HG03097 (cell line): Measurements from ENCODE around the gene EEF1AKMT3.

Experiments used
- ATAC-seq: cut with Tn5 transposase; IDR thresholded peaks from one replicate; pipeline ENCODE4 v1.9.1; 2021; ENCODE audit not compliant: unreplicated experiment, low FRiP score

Gene EEF1AKMT3

DNA sequence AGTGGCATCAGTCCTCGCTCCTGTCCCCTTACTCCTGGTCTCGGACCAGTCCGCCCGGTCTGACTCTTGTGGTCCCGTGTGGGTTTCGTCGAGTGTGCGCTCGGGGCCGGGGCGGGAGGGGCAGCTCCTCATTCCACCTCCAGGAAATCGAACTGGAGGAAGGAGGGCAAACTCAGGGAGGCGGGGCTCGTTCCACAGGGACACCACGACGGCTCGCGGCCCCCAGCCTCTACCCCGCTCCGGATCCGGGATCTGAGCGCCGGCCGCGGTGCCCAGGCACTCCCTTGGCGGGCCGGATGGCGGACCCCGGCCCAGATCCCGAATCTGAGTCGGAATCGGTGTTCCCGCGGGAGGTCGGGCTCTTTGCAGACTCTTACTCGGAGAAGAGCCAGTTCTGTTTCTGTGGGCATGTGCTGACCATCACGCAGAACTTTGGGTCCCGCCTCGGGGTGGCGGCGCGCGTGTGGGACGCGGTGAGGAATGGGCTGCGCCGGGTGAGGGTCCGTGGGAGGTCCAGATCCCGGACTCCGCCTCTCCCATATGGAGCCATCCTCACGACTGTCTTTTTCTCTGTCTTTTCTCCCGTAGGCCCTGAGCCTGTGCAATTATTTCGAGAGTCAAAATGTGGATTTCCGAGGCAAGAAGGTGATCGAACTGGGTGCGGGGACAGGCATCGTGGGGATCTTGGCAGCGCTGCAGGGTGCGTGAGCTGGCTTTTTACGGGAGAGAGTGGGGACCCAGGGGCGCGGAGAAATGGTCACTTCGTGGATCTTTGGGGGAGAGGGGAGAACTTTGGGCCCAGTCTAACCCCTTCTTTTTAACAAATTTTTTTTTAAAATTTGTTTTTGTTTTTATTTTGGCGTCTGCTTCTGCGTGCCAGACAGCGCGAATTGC, at the start of gene EEF1AKMT3:
EEF1AKMT3 (plus strand) TSS at position 186 of the 894 bp plus-strand sequence; CDS start at position 297, 111 bp downstream.
- ATAC-seq, result peak; percentile 10

DNA sequence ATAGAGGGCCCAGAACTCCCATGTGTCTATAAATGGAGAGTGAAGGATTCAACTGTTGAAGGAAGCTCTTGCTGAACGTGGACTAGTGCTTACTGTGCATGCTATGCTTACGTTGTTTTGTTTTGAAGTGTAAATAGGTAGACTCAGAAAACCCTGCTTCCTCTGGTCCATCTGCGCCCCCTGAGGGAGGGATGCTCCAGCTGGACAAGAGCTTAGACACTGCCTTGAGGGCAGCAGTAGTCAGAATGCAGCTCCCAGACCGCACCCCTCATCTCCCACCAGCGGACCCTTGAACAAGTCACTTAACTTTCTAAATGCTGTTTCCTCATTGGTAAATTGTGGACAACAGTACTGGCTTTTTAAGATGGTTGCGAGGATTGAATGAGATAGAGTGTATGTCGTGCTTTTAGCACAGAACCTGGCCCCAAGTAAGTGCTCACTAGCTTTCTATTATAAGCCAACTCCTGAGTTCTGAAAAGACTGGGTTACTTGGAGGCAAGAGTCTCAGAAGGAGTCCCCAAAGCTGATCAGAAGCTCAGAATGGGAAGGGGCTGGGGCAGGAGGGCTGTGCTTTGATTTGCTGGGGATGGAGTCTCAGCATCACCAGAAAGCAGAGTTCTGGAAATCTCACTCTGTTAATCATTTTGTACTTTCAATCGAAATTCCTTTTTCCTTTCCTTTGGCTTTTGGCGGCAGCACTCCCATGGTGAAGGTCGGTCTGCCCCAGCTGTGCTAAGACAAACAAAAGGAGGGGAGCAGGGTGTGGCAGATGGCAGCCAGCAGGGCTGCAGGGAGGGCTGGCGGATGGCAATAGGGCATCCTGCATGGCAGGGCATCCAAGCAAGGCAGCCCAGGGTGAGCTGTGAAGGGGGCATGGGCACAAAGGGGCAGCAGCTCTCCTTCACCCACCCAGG, 49.4 kb upstream of the EEF1AKMT3 start:
- ATAC-seq, result no peak

- ATAC-seq, result no peak
Observed at GRCh38 chr12:57723630-57723962, 48.8 kb upstream of the EEF1AKMT3 start.

- ATAC-seq, result no peak
Observed at GRCh38 chr12:57724003-57724935, 48.1 kb upstream of the EEF1AKMT3 start.

- ATAC-seq, result no peak
Observed at GRCh38 chr12:57724936-57725740, 47.3 kb upstream of the EEF1AKMT3 start.

DNA sequence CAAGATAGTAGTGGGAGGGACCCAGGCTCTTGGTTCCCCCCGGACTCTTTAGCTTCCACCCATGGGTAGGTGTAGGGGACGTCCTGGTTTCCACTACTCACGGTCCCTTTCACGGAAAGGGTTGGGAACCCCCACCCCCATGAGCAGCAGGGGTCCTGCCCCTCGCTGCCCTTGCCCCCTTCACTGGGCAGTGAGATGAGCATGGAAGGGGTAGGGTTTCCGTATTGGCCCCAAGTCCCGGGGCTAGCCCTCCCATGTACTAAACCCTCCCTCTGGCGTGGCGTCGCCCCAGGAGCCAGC, 46.6 kb upstream of the EEF1AKMT3 start:
- no peak for ATAC-seq

DNA sequence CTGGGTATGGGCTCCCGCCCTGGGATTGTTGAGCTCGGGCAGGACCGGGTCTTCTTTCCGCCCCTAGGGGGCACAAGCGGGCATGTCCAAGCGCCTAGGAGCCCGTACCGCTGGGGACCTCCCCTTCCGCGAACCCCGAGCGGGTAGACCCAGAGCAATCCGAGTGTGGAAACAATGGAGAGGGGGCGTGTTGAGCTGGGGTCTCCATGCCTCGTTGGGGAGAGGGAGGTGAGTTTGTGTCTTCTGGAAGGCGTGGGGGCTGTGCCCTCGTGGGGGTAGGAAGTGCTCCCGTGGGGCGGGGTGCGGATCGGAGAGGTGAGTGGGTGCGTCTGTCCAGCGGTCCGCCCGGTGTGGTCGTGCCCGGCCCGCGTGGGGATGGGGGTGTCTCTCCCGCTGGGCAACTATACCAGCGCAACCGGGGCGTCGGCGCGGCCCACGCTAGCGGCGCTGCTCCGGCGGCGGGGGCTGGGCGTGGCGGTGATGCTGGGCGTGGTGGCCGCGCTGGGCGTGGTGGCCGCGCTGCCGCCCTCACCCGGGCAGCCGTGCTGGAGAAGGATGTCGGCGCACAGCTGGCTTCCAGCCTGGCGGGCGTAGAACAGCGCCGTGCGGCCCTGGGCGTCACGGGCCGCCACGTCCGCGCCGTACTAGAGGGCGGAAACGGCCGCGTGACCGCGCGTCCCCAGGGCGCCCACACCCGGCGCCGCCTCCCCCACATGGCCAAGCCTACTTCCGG, 46.1 kb upstream of the EEF1AKMT3 start:
- ATAC-seq, result no peak

DNA sequence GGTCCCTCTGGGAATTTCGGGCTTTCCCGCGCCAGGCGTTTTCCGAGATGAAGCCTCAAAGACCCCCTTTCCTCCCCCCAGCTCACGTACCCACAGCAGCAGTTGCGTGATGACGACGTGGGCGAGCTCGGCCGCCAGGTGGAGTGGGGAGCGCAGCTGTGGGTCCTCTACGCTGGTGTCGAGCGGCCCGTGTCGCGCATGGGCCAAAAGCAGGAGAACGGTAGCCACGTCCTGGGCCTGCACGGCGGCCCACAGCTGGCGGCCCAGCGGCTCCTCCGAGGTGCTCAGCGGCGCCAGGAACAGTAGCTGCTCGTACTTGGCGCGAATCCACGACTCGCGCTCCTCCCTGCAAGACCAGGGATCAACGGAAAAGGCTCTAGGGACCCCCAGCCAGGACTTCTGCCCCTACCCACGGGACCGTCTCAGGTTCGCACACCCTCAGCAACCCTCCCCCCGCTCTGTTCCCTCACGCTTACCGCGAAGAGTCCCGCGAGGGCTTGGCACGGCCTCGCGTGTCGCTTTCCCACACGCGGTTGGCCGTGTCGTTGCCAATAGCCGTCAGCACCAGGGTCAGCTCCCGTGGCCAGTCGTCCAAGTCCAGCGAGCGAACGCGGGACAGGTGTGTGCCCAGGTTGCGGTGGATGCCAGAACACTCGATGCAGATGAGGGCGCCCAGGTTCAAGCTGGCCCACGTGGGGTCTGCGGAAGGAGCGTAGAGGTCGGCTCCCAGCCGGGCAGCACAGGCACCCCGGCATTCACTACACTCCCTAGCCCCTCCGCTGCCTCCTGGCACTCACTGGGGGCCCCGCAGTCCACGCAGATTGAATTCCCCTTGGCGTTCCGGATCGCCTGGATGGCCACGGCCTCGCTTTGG, 45.3 kb upstream of the EEF1AKMT3 start:
- ATAC-seq, result no peak

- no peak for ATAC-seq
Observed at GRCh38 chr12:57727758-57728395, 44.5 kb upstream of the EEF1AKMT3 start.

DNA sequence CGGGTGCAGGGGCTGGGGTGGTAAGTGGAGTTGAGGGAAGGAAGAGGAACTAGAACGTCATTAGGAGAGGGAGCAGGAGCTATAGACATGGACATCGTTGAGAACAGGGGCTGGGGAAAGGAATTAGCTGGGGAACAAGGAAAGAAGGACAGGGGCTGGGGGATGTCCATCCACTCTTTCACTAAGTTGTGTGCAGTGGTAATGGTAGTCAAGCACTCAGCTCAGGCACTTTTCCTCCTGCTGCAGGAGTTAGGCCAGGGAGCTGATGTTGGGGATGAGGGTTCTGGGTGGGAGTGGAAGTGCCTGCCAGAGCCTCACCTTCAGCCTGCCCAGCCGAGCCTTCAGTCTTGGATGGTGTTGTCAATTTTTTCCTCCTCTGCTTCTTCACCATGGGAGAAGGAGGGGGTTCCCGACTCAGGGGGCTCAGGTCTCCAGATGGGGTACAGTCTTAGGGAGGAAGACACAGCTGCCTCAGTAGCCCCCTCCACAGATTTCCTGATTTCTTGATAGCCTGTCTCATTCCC, 43.0 kb upstream of the EEF1AKMT3 start:
- ATAC-seq, result no peak

DNA sequence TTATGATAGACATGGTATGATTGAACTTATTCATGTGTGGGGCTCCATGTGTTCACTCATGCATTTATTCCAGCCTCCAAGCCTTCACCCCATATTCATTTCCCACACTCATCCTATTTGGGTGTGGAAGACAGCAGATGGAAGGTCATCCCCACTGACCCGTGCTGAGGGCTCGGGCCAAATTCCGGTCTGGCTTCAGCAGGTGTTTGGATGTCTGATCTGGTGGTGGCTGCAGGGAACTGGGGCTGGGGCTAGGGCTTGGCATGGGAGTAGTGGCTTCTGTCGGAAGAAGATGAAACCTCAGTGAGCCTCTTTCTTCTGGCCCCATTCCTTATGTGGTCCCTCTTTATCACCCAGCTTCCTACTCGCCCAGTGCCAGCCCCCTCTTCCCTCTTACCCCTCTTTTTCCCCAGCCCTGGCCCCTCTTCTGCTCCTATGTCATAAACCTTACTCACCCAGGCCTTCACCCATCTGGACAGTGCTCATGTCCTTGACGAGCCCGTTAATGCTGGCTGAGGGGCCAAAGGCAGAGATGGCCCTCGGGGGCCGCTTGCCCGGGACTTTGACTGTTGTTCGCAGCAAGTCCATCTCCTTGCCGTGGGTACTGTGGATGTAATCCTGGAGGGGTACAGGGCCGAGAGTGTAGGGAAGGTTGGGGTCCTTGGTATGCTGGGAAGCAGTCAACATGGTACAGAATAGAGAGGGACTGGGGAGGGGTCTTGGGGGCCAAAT, 41.9 kb upstream of the EEF1AKMT3 start:
- no peak for ATAC-seq

DNA sequence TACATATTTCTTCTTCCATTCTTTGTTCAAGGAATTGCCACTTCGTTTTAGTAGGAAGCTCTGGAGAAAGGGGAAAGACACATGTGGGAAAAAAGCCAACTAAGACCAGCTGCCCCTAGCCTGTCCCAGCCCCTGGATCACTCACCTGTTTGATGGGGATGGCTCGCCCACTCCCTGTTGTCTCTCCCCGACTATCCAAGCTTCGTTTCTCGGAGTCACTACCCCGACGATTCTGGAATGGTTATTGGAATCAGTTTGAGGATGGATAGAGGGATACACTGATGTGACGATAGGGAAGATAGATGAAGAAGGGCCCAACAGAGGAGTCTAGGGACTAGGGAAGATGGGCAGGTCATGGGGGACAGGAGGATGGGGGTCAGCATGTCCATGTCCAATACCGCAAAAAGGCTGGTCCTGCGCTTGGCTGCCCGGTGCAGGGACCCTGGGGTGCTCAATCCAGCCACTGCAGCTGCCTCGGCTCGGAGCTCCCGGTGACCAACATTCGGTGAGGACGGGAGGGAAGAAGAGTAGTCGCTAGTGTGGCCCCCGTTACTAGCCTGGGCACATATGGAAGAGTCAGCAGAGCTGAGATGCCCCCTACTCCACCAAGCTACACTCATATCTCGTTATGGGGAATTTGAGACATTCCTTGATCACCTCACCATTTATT, 40.9 kb upstream of the EEF1AKMT3 start:
- no peak for ATAC-seq

DNA sequence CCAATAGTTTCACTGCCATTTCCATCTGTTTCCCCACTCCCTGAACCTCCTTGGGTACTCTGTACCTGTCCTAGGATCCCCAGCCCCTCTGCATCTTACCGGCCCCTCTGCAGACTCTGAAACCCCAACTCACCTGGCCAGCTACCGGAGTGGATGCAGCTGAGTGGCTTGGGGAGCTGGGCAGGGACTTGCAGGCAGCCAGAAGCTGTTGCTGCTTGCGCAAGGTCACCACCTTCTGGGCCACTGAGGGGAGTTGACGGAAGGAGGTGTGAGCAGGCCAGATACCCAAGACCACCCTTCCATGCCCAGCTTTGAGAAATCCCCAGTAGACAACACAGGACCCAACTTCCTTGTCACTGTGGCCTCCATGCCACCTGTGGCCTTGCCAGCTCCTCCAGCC, 40.1 kb upstream of the EEF1AKMT3 start:
- ATAC-seq, result no peak

DNA sequence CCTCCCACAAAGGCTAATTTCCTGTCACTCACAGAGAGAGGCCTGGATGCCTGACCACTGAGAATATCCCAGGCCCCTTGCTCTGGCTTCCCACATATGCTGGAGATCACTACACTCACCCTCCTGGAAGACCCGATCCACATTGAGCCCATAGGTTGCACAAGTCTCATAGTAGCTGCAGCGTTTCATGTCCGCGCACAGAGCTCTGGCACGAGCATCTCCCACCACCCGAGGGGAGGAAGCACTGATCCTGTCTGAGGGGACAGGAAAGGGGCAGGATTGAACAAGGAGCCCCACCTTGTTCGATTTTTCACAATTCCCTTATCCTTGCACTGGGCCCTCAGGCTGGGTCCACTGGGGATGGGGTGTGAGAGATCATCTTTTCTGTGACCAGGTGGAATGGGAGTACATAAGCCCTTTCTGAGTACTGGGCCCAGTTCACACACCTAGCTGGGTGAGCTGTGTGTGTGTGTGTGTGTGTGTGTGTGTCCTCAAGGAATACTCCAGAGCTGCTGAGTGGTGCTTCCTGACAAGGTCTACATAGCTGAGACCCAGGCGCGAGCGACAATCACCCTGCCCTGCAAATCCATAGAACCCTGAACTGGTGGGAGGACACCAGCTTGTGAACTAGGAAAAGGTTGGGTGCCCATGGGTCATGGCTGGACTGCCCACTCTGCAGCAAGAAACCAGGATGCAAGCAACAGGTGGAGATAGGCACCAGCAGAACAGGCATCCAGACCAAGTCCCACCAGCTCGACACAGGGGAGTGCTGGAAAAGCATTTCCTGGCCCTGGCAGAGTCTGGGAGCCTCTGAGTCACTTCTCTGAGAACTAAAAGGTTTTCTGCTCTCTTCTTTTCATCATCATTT, 39.5 kb upstream of the EEF1AKMT3 start:
- ATAC-seq, result no peak

DNA sequence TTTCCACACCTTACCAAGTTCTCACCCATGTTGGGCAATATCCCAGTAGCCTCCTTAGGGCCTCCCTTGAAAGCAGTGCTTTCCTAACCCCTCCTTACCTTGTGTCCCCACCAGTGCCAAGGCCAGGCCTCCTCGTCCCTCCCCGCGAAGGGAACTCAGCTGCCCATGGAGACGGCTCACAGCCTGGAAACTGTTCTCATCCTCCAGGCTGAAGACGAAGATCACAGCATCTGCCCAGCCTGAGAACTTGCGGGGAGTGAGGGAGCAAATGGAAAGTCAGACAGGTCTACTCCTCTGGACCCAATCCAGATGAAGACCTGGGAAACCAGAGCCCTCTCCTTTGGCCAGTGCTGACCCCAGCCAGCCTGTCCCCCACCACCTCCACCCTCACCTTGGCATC, 38.5 kb upstream of the EEF1AKMT3 start:
- no peak for ATAC-seq
